Right forelimb (tissue), 1 donor: ENCODE data around the gene GADL1.

Experiments used
- DNase-seq: peaks from one replicate; pipeline ENCODE4 v3.0.0-alpha.2; 2018

Gene GADL1

DNA sequence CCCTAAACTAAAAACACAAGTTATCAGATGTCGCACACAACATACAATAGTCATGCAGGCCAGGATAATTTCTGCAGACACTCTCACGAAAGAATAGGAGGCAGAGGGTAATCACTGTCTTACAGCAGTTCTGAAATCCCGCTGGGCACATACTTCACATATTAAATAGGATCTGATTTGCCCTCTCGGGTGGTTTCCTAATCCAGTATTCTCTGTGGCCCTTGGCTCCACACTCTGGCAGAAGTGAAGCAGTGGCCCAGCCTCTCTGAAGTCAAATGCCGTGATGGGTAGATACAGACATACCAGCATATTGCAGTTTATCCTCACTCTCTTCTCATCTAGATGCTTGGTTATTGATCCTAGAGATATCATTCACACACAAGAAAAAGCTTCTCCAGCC lies 19.0 kb downstream of the GADL1 start:
- DNase-seq, result no peak

DNA sequence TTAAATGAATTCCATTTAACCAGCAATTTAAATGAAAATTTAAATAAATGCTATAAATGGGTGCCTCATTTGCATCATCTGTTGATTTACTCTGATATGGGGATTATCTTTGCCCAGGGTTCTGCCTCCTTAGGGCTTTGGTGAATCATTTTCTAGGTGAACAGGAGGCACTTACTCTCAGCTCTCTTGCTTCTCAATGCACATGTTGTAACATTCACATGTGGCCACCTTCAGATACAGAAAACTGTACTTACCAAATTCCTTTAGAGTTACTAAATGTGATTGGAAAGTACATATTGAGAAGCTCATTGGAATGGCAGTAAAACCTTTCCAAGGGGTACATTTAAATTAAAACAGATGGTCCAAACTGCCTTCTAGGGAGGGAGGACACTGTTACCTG lies 20.8 kb downstream of the GADL1 start:
- DNase-seq, result no peak

DNA sequence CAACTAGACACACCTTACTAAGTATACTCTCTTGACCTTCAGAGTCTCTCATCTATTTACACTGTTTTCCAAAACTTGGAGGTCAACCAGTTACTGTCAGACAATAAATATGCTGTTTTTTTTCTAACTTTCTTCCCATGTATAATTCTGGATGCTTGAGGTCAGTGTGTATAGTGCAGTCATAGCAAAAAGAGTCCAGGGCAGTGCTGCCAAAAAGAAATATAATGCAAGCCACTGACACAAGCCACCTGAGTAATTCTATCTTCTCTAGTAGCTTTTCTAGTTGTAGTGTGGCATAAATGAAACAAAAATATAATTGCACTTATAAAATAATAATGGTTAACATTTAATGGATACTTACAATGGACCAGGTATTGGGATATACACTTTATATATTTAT lies 21.6 kb downstream of the GADL1 start:
- DNase-seq, result no peak

DNA sequence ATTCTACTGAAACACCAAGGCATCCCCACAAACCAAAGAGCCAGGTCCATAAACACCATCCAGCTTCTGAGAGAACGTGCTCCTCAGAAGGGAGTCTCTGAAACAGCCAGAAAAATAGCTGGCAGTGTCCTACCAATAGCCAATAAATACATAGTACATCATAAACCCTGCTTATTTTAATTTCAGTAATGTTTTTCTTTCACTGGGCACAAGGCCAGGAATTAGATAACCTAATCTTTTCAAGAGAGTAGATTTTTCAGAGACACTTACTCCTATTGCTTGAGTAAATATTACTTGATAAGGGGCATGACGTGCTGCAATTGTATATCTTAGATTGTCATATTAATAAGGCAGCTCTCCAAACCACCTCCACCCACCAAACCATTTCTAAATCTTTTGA lies 22.7 kb downstream of the GADL1 start:
- DNase-seq, result no peak

DNA sequence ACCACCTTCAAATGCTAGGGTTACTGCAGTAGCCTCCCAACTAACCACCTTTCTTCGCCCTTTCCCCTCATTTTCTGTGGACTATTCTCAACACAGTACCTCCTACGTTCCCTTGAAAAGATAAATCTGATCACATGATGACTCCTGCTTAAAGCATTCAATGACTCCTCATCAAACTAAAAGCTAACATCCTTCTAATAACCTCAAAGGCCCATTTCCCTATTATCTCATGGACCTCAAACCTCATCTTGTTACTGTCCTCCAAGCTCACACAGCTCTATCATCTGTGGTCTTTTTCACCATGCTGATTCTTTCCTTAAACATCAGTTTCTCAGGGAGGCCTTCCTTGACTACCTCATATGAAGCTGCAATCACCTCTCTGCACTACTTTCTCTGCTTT lies 29.6 kb downstream of the GADL1 start:
- no peak for DNase-seq

DNA sequence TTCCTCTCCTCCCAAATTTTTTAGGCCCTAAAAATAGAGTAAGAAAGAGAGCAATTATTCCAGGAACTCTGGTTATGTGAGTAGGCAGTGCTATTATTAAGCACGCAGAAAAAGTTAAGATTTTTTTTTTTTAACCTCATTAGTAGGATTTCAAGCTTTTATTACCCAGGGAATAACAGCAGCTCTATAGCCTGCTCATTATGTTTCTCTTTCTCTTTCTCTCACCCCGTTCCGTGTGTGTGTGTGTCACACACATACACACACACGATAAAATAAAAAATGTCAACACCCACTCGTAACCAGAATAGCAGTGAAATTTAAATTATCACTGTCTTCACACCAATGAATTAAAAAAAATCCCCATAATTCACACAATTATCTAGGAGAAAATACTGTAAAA lies 30.3 kb downstream of the GADL1 start:
- DNase-seq, result no peak

DNA sequence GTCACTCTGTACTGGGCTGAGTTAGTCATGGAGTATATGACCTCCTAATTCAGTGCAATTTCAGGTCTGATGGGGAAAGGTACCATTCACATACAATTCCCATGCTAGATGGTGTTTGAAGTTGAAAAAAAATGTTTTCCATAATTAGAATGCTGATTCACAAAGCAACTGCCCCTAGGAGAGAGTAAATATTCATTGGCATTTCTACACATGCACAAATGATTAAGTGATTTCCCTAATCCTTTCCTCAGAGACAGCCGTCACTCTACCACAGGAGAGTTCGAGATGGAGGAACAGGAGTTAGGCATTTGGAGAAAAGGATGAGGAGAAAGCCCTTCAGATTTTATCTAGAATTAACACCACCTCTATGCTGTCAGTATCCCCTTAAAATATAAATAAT lies 32.5 kb downstream of the GADL1 start:
- no peak for DNase-seq

DNA sequence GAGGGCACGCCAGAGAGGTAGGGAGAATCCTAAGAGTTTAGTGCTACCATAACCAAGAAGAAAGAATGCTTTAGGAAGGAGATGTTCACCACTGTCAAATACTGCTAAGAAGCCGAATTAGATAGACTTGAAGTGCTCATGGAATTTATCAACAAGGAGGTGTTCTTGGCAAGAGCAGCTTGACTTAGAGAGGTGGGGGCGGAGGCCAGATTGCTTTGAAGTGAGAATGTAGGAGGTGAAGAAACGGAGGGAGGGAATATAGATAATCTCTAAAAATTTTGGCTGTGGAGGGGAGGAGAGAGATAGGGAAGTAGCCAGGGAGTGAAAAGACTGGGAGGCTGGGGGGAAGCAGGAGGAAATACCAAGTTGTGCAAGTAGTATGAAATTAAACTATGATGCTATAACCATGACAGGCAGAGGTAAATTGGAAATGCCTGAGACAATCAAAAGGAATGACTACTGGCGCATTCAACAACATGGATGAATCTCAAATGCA lies 35.5 kb downstream of the GADL1 start:
- DNase-seq, result no peak

DNA sequence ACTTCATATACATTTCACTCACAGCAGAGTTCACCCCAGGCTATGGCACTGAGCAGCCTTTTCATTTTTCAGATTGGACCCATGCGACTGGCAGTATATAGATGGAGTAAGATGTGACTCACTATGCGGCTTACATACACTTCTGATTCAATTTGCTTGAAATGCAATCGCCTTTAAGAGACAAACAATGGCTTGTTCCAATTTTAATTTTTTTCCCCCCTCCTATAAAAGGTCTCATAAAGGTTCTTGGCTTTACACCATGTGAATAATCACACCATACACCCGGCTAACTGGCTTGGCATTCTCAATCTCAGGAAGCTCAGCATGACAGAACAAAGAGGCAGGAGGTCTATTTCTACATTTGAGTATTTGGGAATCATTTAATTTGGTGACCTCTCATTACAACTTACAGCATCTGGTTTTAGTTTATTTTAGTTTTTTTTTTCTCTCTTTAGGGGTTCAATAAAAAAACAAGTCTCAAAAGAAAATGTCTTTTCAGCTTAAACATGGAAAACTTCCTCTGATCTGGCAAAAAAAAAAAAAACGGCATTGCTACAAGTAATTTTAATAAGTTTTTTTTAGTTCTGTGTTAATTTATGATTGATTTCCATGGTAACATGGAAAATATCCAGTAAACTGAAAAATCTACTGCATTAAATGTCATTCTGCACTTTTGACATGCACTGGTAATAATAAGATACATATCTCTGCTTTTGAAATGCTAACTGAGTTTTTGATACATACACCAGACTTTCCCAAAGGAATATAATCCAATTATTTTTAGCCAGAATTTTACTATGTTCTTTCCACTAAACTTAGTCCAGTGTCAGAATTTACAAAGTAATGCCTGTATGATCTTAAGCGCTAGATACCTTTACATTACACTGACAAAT lies 38.8 kb downstream of the GADL1 start:
- no peak for DNase-seq

DNA sequence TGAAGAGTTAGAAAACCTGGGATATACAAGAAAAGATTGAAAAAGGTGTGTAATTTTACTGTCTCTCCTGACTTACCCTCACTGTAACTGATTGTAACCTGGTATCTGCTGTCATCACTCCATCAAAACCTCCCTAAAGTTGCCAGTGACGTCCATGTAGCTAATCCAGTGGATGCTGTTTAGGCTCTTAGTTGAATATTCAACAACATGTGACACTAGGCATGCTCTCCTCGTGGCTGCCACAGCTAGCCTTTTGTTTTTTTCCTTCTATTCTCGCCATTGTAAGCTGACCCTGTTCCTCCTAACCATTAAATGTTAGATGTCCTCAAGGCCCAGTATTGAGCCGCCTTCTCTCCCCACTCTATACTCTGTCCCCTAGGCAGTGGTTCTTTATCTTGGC lies 41.6 kb downstream of the GADL1 start:
- DNase-seq, result no peak

DNA sequence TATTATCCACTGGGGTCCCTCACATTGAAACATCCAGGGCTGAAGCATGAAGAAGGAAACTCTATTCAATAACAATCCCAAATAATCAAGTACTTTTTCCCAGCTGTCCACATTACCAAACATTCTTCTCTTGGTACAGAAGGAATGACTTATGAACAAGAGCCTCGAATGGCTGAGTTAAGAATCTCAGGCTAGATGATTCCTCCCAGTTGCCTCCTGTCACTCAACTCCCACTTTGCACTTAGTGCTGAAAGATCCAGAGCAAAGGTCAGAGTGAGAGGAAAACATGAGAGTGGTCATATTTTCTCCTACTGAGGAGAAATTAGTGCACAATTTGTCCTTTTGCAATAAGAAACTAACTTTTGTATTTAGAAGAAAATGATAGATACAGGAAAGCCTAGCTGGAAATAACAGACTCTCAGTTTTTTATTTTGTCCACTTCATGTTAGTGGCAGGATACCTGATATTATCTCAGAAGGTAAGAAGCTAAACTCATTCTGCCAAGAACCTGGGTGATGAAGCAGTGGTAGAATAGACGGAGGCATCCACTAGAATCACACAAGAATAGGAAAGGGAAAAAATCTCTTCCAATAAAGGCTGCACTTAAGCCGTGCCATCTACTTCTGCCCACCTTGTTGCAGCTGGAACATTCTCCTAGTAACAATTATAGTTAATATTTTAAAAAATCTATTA lies 46.2 kb downstream of the GADL1 start:
- no peak for DNase-seq

DNA sequence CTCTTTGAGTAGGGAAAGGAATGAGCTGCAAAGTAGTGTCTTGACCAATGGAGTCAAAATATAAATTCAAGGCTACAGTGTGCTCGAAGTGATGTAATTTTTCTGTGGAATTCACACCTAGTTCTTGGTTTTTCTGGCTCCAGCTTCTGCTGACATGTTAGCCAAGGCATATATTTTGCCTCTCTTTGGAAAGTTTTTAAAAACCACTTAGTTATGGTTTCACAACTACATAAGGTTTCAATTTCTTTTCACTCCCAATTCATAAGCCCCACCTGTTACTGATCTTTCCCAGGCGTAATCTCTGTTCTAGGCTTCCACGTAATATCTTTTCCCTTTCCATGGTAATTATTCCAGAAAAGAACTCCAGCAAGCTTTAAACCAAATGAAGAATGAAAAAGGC lies 46.9 kb downstream of the GADL1 start:
- no peak for DNase-seq

DNA sequence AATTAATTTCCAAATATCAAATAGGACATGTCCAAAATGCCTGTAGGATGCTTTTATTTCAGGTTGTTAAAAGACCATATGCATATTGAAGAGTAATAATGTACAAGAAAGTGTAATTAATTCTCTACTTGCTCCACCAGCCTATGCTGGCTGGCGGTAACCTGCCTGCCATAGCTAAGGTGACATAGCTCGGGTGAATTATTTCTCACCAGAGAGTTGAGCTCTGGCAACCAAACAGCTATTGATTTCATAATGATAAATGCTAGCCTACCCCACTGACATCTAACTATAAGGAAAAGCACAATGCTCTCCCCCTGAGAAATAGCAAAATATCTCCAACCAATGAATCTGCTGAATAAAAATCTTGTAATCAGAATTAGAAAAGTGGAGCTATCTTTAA lies 48.9 kb downstream of the GADL1 start:
- no peak for DNase-seq

DNA sequence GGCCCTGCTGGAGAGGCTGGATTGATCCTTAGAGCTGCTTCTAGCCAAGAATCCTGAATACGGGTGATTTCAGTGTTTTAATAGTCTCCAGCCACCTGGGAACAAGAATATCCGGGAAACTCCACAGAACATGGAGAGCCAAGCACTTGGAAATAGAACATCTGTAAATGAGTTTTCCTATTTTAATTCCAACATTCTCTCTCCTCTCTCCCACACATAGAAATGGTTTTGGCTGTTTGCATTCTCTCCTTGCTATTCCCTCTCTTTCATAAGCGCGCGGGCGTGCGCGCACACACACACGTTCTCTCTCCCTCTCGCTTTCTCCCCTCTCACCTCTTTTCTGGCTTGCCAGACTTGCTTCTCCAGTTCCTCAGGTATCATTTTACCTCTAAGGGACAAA lies 50.6 kb downstream of the GADL1 start:
- peak; percentile 47 for DNase-seq

DNA sequence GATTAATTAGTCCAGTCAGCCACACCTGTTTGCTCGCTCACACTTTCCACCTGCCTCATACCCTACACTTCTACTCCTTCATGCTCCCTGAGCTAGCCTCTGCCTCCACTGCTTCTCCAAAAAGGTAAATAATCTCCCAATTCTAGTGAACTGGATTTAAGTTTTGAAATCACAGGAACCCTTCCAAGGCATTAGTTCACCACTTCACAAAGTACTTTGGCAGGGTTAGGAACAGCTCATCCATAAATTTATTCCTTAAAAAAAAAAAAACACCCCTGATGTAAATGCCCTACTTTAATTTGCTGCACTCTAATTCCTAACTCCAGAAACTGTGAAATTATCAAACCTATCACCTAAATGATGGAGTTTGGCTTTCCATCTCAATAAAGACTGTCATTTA lies 58.3 kb downstream of the GADL1 start:
- DNase-seq, result no peak

DNA sequence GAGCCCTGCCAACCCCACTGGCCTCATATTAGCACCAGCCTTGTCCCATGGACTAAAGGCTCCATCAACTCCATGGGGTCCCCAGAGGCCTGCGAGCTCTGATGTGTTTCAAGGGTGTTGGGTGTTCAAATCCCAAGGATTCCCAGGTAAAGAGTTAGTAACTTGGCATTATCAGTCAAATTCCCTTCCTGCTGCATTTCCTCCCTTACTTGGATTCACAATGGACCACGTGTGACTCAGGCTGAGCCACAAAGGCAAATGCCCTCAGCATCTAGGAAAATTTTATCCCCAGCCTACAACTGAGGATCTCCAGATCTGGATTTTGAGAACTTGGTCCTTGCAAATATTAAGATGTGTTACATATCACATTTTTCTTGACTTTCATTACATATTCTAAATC lies 58.8 kb downstream of the GADL1 start:
- DNase-seq, result no peak

DNA sequence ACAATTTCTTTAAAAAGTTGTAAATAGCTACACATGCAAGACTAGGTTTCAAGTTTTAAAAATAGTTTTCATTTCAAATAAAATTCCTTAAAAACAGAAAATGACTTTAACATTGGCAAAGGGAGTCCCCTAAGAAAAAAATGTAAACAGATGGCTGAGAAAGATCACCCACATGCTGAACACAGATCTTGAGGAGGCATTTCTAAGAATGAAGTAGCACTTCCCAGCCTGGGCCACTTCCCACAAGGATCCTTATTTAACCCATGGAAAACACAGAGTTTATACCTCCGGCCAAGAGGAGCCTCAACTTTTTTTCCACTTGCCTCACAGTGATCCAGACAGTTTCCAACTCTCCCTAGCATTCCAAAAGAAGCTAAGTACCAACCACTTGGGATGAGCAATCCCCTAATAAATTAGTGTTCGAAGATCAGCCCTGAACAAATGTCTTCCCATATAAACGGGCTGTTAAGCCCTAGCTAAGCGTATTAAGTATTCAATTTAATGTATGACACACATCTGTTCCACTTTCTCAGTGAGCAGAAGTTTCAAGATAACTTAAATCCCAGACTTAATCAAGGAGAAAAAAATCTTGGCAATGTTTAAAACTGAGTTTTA lies 61.4 kb downstream of the GADL1 start:
- DNase-seq, result no peak

DNA sequence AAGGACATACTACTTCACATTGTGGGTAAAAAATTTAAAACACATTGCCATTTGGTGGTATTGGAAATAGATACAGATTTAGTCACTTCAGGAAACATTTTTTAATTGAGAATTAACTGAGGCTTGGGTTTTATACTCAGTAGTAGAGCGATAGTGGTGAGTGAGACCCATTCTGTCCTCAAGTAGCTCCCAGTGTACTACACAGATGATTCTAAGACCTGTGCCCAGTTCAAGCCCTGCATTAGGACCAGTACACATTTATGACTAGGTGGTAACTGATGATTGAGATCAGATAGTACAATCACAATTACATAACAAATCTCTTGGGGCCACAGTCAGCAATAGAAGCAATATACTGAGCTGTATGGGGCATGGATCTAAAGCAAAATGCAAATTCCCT lies 67.4 kb downstream of the GADL1 start:
- DNase-seq, result no peak

DNA sequence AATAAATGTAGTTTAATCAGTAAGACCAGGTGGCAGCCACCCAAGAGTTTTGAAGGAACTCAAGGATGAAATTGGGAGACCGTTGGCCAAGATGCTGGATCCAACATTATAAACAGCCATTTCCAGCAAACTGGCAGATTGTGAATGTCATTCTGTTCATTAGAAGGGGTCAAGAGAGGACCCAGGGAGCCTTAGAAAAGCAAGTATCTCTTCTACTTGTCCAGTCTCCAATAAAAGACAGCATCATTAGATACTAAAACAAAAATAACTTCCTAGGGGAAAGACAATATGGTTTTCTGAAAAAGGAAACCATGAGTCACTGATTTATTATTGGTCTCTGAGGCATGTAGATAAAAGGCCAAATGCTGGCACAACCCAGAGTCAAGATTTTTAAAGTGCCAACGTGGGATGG lies 67.9 kb downstream of the GADL1 start:
- no peak for DNase-seq

DNA sequence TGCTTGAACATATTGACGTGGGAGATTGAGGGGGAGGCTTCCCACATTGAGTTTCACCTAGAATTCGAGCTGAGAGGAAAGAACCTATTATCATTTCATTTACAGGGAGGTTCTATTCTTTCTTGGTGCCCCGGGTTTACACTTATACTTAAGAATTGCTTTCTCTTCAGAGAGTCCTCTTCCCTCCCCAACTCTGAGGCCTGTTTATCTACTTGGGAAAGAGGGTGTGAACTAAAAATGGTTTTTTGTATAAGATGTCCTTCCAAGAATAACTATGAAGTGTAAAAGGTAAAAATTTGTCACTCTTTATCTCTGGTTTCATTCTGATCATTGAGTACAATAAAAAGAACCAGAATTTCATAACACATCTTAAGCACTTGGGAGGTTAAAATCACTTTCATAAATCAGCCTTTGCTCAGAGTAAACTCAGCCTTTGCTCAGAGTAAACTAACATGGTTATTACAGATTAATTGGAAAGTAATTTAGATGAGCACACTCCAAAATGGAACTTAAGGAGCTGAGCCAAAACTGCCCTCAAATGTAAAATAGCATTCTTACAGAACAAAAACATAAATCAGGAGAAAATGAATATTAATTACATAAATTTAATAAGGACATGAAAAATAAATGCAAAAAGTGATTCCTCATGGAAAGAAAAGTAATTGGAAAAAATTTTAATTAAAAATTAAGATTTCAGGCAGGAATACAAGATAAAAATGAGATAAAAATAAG lies 75.2 kb downstream of the GADL1 start:
- no peak for DNase-seq

DNA sequence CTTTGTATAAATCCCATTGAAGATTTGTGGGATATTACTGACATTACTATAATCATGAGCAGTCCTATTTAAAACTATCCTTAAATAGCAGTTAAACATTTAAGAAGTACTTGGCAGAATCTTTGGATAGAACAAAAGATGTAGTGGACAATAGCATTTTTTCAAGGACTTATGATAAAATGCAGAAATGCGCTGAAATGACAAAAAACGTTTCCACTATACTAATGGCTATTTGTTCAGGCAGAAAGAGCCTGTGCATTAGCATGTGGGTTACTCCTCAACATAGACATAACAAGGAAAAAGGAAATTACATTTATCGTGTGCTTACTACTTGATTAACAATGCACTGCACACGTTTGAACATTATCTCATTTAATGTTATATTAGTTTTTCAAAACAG lies 80.7 kb downstream of the GADL1 start:
- DNase-seq, result no peak

DNA sequence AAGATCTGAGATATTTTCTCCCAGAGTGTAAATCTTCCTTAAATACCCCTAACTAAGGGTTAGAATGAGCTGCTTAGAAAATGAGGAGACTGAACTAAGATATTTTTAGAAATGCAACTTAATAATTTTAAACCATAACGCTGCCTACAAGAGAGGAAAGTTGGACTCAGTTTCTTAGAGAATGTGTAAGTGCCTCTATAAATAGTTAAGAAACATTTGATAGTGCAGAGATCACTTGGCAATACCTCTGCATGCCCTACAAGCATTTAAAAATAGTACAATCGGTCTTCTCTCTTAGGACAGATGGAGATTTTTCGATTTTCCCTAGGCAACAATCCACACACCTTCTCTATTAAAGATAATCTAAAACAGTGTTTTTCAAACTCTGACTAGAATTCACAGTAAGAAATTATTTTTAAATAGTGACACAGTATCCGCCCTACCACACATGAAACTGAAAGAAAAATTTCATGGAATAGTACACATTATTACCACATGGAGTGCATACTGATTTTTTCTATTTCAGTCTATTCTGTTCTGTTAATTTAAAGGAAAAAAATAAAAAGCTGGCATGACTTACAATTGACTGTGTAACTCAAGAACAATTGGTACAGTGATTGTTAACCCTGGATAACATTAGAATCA lies 83.2 kb downstream of the GADL1 start:
- DNase-seq, result no peak

DNA sequence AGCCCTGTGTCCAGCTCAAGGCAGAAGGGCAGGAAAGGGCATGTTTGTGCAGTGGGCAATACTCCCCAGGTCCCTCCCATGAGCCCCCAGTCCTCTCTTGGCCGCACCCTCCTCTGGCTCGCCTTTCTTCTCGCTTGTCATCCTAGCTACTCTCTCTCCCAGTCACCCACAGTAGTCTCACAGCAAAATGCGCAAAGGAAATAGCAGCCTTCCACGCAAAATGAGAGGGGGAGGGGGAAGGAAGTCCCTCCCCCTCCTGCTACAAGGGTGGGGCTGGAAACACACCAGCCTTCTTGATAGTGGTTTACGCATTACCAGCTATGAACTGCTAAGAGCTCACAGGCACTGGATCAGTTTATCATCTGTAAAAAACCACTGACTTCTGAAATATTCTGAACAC lies 83.8 kb downstream of the GADL1 start:
- no peak for DNase-seq
